ENCODE data around the gene CHGA.

- TF ChIP-seq, protein P1, sequence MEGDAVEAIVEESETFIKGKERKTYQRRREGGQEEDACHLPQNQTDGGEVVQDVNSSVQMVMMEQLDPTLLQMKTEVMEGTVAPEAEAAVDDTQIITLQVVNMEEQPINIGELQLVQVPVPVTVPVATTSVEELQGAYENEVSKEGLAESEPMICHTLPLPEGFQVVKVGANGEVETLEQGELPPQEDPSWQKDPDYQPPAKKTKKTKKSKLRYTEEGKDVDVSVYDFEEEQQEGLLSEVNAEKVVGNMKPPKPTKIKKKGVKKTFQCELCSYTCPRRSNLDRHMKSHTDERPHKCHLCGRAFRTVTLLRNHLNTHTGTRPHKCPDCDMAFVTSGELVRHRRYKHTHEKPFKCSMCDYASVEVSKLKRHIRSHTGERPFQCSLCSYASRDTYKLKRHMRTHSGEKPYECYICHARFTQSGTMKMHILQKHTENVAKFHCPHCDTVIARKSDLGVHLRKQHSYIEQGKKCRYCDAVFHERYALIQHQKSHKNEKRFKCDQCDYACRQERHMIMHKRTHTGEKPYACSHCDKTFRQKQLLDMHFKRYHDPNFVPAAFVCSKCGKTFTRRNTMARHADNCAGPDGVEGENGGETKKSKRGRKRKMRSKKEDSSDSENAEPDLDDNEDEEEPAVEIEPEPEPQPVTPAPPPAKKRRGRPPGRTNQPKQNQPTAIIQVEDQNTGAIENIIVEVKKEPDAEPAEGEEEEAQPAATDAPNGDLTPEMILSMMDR (IDR thresholded peaks at IDR 0.05) = no peak
- no peak for TF ChIP-seq POLR2AphosphoS5 (IDR thresholded peaks at IDR 0.05)
Observed at GRCh38 chr14:92906420-92906819, 16.5 kb upstream of the CHGA start.

Measured in breast epithelium (tissue), 3 donors.